Smooth muscle cell of the coronary artery (primary cell): ENCODE data around the gene PXMP4. TPM values are rescaled to one million over a fixed set of nuclear protein-coding genes. Genes with fewer than 3 reads are reported as not detected.

Experiments used
- total RNA-seq: library from RNA; depleted of rRNA; stranded (reverse); fragments of >200 nt; gene quantifications from 2 replicates; pipeline ENCODE4 v1.2.3, GENCODE V29; 2014; ENCODE audit warnings: low replicate concordance

The PXMP4 gene
- total RNA-seq, result 4.5 and 9.1 TPM in 2 replicates

GRCh38 chr20:33719989-33720709, at the start of gene PXMP4:
PXMP4 (minus strand) TSS chr20:33720310; CDS start chr20:33720207, 103 bp downstream.

GRCh38 chr20:33731693-33732165, 11.6 kb upstream of the PXMP4 start, which contains the start of gene ZNF341:
ZNF341 (plus strand) TSS chr20:33731996; CDS start chr20:33732022, 26 bp downstream.

GRCh38 chr20:33686100-33686983, 33.8 kb downstream of the PXMP4 start, which contains the start of gene E2F1:
E2F1 (minus strand) TSS chr20:33686385; CDS start chr20:33686264, 121 bp downstream.

GRCh38 chr20:33674294-33675135, 45.6 kb downstream of the PXMP4 start, which contains the start of gene NECAB3:
NECAB3 (minus strand) TSS chr20:33674428; CDS start chr20:33674352, 76 bp downstream.

GRCh38 chr20:33666293-33667244, 53.5 kb downstream of the PXMP4 start, which contains the start of gene ACTL10:
ACTL10 (plus strand) TSS chr20:33666943; CDS start chr20:33667498, 555 bp downstream.

GRCh38 chr20:33662172-33662571, 57.9 kb downstream of the PXMP4 start, which contains the start of gene C20orf144:
C20orf144 (plus strand) TSS chr20:33662327; CDS start chr20:33662346, 19 bp downstream.

Other genes starting within 250 kb of the PXMP4 start
- 3.3 and 8.5 TPM in 2 replicates for gene CBFA2T2, start 230.2 kb downstream of the PXMP4 start, total RNA-seq
- 0.15 TPM in 1 of 2 replicates, not detected in the other for gene C20orf144, start 58.0 kb downstream of the PXMP4 start, total RNA-seq
- 1.5 and 2.8 TPM in 2 replicates for gene ACTL10, start 53.4 kb downstream of the PXMP4 start, total RNA-seq
- gene NECAB3, start 45.9 kb downstream of the PXMP4 start, total RNA-seq, result 19.1 and 24.5 TPM in 2 replicates
- 1.5 and 4.4 TPM in 2 replicates for gene E2F1, start 33.9 kb downstream of the PXMP4 start, total RNA-seq
- 0.75 and 1.1 TPM in 2 replicates for gene ZNF341, start 11.7 kb upstream of the PXMP4 start, total RNA-seq
- gene CHMP4B, start 91.0 kb upstream of the PXMP4 start, total RNA-seq, result 32.1 and 38.7 TPM in 2 replicates